PC-9 (cell line): ENCODE measurements around the gene BOC. TPM values are rescaled to one million over a fixed set of nuclear protein-coding genes. Genes with fewer than 3 reads are reported as not detected.

Source experiments
- BruUV-seq: library from RNA; stranded (reverse); fragments of 400-500 nt; replicated peaks from 2 replicates; lab custom pipeline; 2021; lab: Mats Ljungman, UMichigan
- CTCF ChIA-PET: fragments of 300-600 bp; sonication (Branson Sonifier 250); formaldehyde crosslinking; loops from one replicate; lab custom pipeline; 2022; ENCODE audit warnings: antibody characterized with exemption; lab: Charles Lee
- POLR2A ChIA-PET: fragments of 300-600 bp; sonication (Branson Sonifier 250); formaldehyde crosslinking; loops from one replicate; lab custom pipeline; 2022; ENCODE audit warnings: antibody characterized with exemption; ENCODE audit not compliant: unreplicated experiment; lab: Charles Lee
- DNase-seq, 2 experiments: peaks; one replicate each; pipeline versions ENCODE4 v3.0.0 to v3.0.0-alpha.2; 2015 to 2022; ENCODE audit warnings: mixed read lengths in 1 of 2
- H2AFZ ChIP-seq: fragments of 200-600 bp; sonication (generic); 2 replicates; pipeline ENCODE4 v1.8.1; 2017; ENCODE audit warnings: antibody characterized with exemption
- H3F3A ChIP-seq: fragments of 200-600 bp; sonication (generic); 2 replicates; pipeline ENCODE4 v1.8.1; 2017; ENCODE audit warnings: antibody characterized with exemption, mild to moderate bottlenecking, low read depth; ENCODE audit not compliant: insufficient read depth
- H3K27ac ChIP-seq: fragments of 200-600 bp; sonication (generic); 2 replicates; pipeline ENCODE4 v1.6.1; 2016; ENCODE audit warnings: mixed run types
- H3K27me3 ChIP-seq: fragments of 200-600 bp; sonication (generic); 2 replicates; pipeline ENCODE4 v1.6.1; 2016; ENCODE audit warnings: low read depth, mixed run types; ENCODE audit not compliant: insufficient read depth
- H3K36me3 ChIP-seq: fragments of 200-600 bp; sonication (generic); 2 replicates; pipeline ENCODE4 v1.6.1; 2016; ENCODE audit warnings: low read depth, mixed run types
- H3K4me1 ChIP-seq: fragments of 200-600 bp; sonication (generic); replicated peaks from 2 replicates; pipeline ENCODE4 v1.6.1; 2016; ENCODE audit warnings: mixed run types; ENCODE audit not compliant: insufficient read depth
- H3K4me2 ChIP-seq: fragments of 200-600 bp; sonication (generic); 2 replicates; pipeline ENCODE4 v1.6.1; 2017; ENCODE audit warnings: mixed run types
- H3K4me3 ChIP-seq: fragments of 200-600 bp; sonication (generic); 2 replicates; pipeline ENCODE4 v1.6.1; 2016; ENCODE audit warnings: mixed run types
- H3K79me2 ChIP-seq: fragments of 200-600 bp; sonication (generic); 2 replicates; pipeline ENCODE4 v1.6.1; 2017; ENCODE audit warnings: low read depth, mixed run types
- H3K9me2 ChIP-seq: fragments of 200-600 bp; sonication (generic); 2 replicates; pipeline ENCODE4 v1.8.1; 2017; ENCODE audit warnings: mild to moderate bottlenecking; ENCODE audit not compliant: insufficient read depth
- H3K9me3 ChIP-seq: fragments of 200-600 bp; sonication (generic); 2 replicates; pipeline ENCODE4 v1.8.1; 2016; ENCODE audit warnings: low read depth; ENCODE audit not compliant: insufficient read depth
- H4K20me1 ChIP-seq: fragments of 200-600 bp; sonication (generic); 2 replicates; pipeline ENCODE4 v1.8.1; 2017; ENCODE audit not compliant: insufficient read depth
- CTCF ChIP-seq: fragments of 200-600 bp; sonication (generic); conservative IDR thresholded peaks from 2 replicates; pipeline ENCODE4 v1.6.1; 2017; ENCODE audit warnings: mixed run types, antibody characterized with exemption, mild to moderate bottlenecking, moderate library complexity
- EZH2 ChIP-seq: fragments of 200-600 bp; sonication (generic); IDR thresholded peaks from 2 replicates; pipeline ENCODE4 v1.8.0; 2017; ENCODE audit warnings: antibody characterized with exemption, low read depth
- intact Hi-C: fragments of 100-400 bp; cut with micrococcal nuclease; formaldehyde crosslinking; loops from one replicate; pipeline ENCODE4 v1.10.0; 2022; ENCODE audit not compliant: unreplicated experiment
- total RNA-seq: library from RNA; stranded (reverse); gene quantifications from 2 replicates; pipeline ENCODE4 v1.2.3, GENCODE V29; 2021

BOC gene
- total RNA-seq, 1 experiment from 2014 or later: 3.0 TPM

- H3K4me3 ChIP-seq: no peak overlapping the region
- peaks cover 9% of the 10 kb centered on the region; the same call in 1 of the 2 replicates for H3K9me3 ChIP-seq
- H3K9me2 ChIP-seq: no peaks in the 10 kb centered on the region
- no peaks in the 10 kb centered on the region for H3K79me2 ChIP-seq
- no peak overlapping the region for H2AFZ ChIP-seq
- DNase-seq: no peak
- ChIA-PET CTCF (no interaction called here), POLR2A (interaction anchor here (0.6 kb wide), 1 partner anchor 1693 kb away, joined by 7 read pairs; no protein-coding TSS in a partner anchor)
- no peaks in the 10 kb centered on the region for H4K20me1 ChIP-seq
- H3K4me2 ChIP-seq: no peak overlapping the region
- H3F3A ChIP-seq: no peaks in the 10 kb centered on the region
- no TSS peak for BruUV-seq
- no peaks in the 10 kb centered on the region for H3K27me3 ChIP-seq
- H3K36me3 ChIP-seq: no peaks in the 10 kb centered on the region
- TF ChIP-seq CTCF: no peak
- TF ChIP-seq EZH2: no peak
- H3K27ac ChIP-seq: no peak overlapping the region
- no peaks in the 10 kb centered on the region for H3K4me1 ChIP-seq
- intact Hi-C loops: no loop called here
These were observed 26.0 kb upstream of the BOC start for GRCh38 chr3:113185194-113185835.

- no peaks in the 10 kb centered on the region for H3K36me3 ChIP-seq
- no peak overlapping the region for H3K4me3 ChIP-seq
- no peak overlapping the region for H3K27ac ChIP-seq
- no peak for DNase-seq
- no peaks in the 10 kb centered on the region for H4K20me1 ChIP-seq
- H3K9me2 ChIP-seq: no peaks in the 10 kb centered on the region
- H3K79me2 ChIP-seq: no peaks in the 10 kb centered on the region
- H3K4me1 ChIP-seq: no peaks in the 10 kb centered on the region
- intact Hi-C loops: no loop called here
- CTCF ChIA-PET: no interaction called here
- POLR2A ChIA-PET: no interaction called here
- BruUV-seq: no TSS peak
- H3K27me3 ChIP-seq: no peaks in the 10 kb centered on the region
- no peak overlapping the region for H2AFZ ChIP-seq
- peaks cover 9% of the 10 kb centered on the region; the same call in 1 of the 2 replicates for H3K9me3 ChIP-seq
- TF ChIP-seq EZH2: no peak
- no peak for TF ChIP-seq CTCF
- no peak overlapping the region for H3K4me2 ChIP-seq
- H3F3A ChIP-seq: no peaks in the 10 kb centered on the region
These were observed 24.8 kb upstream of the BOC start for GRCh38 chr3:113186566-113186965.

GRCh38 chr3:113193288-113193687, 18.1 kb upstream of the BOC start:
- Histone ChIP-seq H3F3A (no peaks in the 10 kb centered on the region), H3K4me2 (no peak overlapping the region), H4K20me1 (no peaks in the 10 kb centered on the region), H3K36me3 (no peaks in the 10 kb centered on the region), H3K9me2 (no peaks in the 10 kb centered on the region), H2AFZ (no peak overlapping the region), H3K9me3 (peaks cover 4% of the 10 kb centered on the region; the same call in 1 of the 2 replicates), H3K4me3 (no peak overlapping the region), H3K27me3 (no peaks in the 10 kb centered on the region), H3K79me2 (no peaks in the 10 kb centered on the region), H3K4me1 (no peaks in the 10 kb centered on the region), H3K27ac (no peak overlapping the region)
- TF ChIP-seq EZH2 (no peak), CTCF (no peak)
- no TSS peak for BruUV-seq
- intact Hi-C loops: no loop called here
- ChIA-PET CTCF (no interaction called here), POLR2A (no interaction called here)
- no peak for DNase-seq
